Loucy (cell line): ENCODE data around the gene PRDM10.

Source experiments
- EZH2phosphoT487 ChIP-seq: fragments of 200-600 bp; IDR thresholded peaks from 2 replicates; pipeline ENCODE4 v1.6.1; 2018; ENCODE audit warnings: antibody characterized with exemption, mild to moderate bottlenecking, moderate library complexity, borderline replicate concordance
- TF ChIP-seq, protein P1 (sequence below): fragments of 200-600 bp; sonication (generic); conservative IDR thresholded peaks from 2 replicates; pipeline ENCODE4 v1.5.1; 2014; ENCODE audit warnings: mild to moderate bottlenecking, antibody characterized with exemption, low read length

GRCh38 chr11:129959687-129960086, 42.9 kb downstream of the PRDM10 start:
- TF ChIP-seq, protein P1, sequence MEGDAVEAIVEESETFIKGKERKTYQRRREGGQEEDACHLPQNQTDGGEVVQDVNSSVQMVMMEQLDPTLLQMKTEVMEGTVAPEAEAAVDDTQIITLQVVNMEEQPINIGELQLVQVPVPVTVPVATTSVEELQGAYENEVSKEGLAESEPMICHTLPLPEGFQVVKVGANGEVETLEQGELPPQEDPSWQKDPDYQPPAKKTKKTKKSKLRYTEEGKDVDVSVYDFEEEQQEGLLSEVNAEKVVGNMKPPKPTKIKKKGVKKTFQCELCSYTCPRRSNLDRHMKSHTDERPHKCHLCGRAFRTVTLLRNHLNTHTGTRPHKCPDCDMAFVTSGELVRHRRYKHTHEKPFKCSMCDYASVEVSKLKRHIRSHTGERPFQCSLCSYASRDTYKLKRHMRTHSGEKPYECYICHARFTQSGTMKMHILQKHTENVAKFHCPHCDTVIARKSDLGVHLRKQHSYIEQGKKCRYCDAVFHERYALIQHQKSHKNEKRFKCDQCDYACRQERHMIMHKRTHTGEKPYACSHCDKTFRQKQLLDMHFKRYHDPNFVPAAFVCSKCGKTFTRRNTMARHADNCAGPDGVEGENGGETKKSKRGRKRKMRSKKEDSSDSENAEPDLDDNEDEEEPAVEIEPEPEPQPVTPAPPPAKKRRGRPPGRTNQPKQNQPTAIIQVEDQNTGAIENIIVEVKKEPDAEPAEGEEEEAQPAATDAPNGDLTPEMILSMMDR = no peak
- TF ChIP-seq EZH2phosphoT487 = no peak
